Measurements from ENCODE around the gene CIAO2A. TPM values are rescaled to one million over a fixed set of nuclear protein-coding genes. Genes with fewer than 3 reads are reported as not detected.
A peak's percentile ranks its signal among the peaks of the same experiment; 100 is the strongest.

Gene CIAO2A
- polyA plus RNA-seq, 1 donor from 2014 or later: 218 TPM

DNA sequence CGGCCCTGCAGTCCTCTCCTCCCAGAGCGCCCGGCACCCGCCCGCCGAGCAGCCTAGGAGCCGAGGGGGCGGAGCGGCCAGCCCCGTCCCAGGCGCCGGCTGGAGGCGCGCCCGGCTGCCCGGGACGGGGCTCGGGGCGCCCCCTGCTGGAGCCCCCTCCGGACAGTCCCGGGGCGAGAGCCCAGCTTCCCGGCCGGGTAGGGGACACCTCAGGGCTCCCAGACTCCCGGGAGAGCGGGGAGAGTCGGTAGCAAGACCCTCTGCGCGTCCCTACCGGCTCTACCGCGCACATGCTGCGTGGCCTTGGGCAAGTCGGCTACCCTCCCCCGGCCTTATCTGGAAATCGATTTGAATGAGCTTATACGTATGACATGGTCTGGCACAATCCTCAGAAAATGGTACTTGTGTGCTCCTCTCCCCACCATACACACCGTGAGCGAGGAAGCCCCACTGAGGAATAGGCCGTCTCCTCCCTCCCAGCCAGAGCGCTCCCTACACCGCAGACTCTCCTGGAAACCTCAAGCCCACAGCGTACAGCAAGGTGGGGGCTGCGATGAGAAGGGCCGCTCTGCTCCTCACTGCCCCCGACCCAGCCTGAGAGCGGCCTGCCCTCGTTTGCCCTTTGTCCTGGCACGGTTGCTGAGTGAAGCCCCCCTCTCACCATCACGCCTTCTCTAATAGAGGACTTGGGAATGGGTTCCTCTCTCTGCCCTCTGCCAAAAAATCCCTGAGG lies 47.1 kb downstream of the CIAO2A start, which contains the start of gene DAPK2:
TSS of gene DAPK2 (minus strand) at position 65 of the 733 bp plus-strand sequence. CDS start 6,224 bp downstream, outside the sequence.
- H3K36me3 Mint-ChIP-seq: peaks cover 5% of the 10 kb centered on the region
- no peaks in the 10 kb centered on the region for H3K9me3 Mint-ChIP-seq
- H3K27ac Mint-ChIP-seq: peak within 1 kb of the TSS; percentile 20 to 88 (median 59)
- H3K27me3 Mint-ChIP-seq: peaks cover 2% of the 10 kb centered on the region
- peak within 1 kb of the TSS; percentile 69 to 94 (median 85) for H3K4me3 Mint-ChIP-seq
- peaks cover 36 to 49% (median 37%) of the 10 kb centered on the region in 3 donors for H3K4me1 Mint-ChIP-seq

DNA sequence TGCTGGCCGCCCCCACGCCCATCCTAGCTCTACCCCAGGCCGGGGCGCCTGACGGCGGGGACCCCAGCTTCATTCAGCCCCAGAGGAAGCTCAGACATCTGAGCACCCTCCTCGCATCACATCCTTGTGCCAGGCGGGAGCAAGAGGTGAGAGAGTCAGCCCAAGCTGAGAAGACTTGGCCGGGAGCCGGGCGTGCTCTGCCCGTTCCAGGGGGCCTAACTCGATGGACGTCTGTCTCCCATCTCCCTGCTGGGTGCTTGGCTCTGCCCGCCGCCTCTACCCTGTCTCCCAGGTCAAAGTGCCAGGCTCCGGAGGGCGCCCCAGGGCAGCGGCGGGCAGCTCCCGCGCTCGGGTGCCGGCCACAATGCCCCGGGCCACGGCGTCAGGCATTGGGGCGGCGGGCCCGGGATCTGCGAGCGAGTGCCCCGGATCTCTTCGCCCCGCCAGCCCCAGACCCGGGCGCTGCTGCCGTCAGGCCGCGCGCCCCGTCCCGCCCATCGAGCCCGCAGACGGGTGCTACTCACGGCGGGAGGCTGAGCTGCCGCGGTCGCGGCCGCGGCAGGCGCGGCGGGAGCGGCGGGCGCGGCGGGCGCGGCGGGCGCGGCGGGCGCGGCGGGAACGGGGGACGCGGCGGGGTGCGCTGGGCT lies 47.7 kb downstream of the CIAO2A start:
- Mint-ChIP-seq H3K4me3 (peak overlapping the region; percentile 52 to 93 (median 80)), H3K9me3 (no peaks in the 10 kb centered on the region), H3K27me3 (peaks cover 2% of the 10 kb centered on the region), H3K4me1 (peaks cover 36 to 49% (median 37%) of the 10 kb centered on the region in 3 donors), H3K27ac (peak overlapping the region in 2 of 3 donors; percentile 20 to 59), H3K36me3 (peaks cover 7% of the 10 kb centered on the region)

DNA sequence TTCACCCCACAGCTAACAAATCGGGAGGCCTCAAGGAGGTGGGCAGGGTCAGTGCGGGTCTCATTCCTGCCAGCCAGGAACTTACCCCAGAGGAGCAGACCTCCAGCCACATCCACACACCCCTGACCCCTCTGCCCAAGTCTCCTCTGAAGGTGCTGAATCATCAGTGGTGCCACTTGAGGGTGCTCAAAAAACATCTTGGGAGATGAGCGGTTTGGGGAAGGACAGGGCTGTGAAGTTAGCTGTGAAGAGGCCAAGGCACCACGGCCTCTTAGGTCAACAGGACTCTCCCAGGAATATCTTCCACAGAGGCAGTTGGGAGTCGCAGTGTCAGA lies 48.6 kb downstream of the CIAO2A start:
- peak overlapping the region; percentile 20 to 92 (median 65) for H3K27ac Mint-ChIP-seq
- H3K9me3 Mint-ChIP-seq: no peaks in the 10 kb centered on the region
- H3K4me1 Mint-ChIP-seq: peaks cover 33 to 49% (median 35%) of the 10 kb centered on the region in 3 donors
- H3K4me3 Mint-ChIP-seq: peak overlapping the region; percentile 52 to 93 (median 80)
- H3K27me3 Mint-ChIP-seq: peaks cover 2% of the 10 kb centered on the region
- H3K36me3 Mint-ChIP-seq: peaks cover 7% of the 10 kb centered on the region

DNA sequence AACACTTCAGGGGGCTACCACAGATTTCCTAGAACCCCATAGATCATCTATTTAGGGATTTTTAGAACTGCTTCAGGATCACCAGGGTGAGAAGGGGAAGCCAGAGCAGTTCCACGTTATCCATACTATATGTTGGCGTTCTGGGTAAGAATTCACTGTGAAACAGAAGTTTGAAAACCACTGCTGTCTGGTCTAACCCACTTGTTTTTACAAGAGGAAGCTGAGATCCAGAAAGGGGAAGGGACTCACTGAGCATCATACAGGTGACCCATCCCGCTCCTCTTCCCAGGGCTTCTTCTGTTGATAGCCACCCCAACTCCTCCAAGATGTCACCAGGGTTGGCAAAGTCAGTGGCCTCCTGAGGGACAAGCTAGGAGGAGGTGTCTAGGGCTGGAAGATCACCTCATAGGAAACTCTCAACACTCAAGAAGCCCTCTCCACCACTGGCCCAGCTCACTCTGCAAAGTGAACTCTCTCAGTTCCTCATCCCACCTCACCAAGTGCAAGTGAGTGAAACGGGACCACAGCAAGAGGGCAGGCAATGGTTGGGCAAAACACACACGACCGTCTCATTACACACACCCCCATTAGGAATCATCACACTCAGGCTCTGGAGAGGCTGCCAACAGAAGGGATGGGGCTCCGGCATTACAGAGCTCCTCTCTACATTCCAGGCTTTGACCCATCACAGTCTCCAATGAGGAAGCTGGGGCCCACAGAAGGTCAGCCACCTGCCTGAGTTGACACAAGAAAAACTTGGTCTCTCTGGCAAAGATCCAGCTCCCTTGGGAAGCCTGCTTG lies 49.1 kb downstream of the CIAO2A start:
- H3K9me3 Mint-ChIP-seq: no peaks in the 10 kb centered on the region
- H3K4me1 Mint-ChIP-seq: peaks cover 33 to 48% (median 35%) of the 10 kb centered on the region in 3 donors
- H3K27me3 Mint-ChIP-seq: peaks cover 2% of the 10 kb centered on the region
- H3K4me3 Mint-ChIP-seq: peak overlapping the region; percentile 52 to 93 (median 80)
- H3K27ac Mint-ChIP-seq: peak overlapping the region; percentile 5 to 92 (median 65)
- peaks cover 7% of the 10 kb centered on the region for H3K36me3 Mint-ChIP-seq

DNA sequence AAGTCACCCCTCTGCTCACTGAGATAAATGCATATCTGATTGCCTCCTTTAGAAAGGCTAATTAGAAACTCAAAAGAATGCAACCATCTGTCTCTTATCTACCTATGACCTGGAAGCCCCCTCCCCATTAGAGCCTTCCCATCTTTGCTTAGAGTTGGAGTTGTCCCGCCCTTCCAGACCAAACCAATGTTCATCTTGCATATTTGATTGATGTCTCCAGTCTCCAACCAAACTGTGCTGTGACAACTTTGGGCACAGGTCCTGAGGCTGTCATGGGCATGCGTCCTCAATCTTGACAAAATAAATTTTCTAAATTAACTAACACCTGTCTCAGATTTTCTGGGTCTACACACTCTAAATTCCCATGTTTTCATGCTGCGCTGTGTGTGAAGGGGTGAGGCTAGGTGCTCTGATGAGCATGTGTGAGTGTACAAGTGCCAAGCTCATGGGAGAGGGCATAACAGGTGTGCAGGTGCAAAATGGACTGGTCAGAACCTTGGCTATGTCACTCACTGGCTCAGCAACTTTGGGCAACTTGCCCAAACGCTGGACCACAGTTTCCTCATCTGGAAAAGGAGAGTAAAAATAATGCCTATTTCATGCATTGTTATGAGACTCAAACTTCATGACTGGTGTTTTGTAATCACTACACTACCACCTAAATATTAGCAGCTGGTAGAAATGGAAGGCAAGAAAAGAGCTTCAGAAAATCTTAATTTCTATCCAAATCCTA lies 54.6 kb downstream of the CIAO2A start:
- Mint-ChIP-seq H3K9me3 (no peaks in the 10 kb centered on the region), H3K36me3 (peaks cover 22% of the 10 kb centered on the region), H3K27ac (no peak overlapping the region), H3K4me3 (no peak overlapping the region), H3K27me3 (no peaks in the 10 kb centered on the region), H3K4me1 (peaks cover 16 to 28% (median 20%) of the 10 kb centered on the region in 3 donors)

DNA sequence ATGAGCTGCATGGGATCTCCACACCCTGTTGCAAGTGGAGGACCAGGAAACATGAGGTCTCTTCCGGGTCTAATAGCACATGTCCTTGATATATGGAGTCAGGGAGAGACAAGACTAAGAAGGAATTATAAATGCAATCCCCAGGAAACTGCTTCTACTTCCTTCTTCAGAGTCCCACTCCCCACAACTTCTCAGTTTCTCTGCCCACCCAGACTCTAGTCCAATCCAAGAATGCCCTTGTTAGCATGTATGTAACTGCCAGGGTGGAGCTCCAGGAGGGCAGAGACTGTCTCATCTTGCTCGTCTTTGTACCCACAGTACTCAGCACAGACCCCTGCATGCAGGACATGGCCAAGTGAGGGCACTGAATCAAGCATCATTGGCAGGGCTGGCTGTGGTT lies 55.7 kb downstream of the CIAO2A start:
- H3K4me1 Mint-ChIP-seq: peaks cover 5 to 22% (median 15%) of the 10 kb centered on the region in 3 donors
- H3K9me3 Mint-ChIP-seq: no peaks in the 10 kb centered on the region
- peaks cover 22% of the 10 kb centered on the region for H3K36me3 Mint-ChIP-seq
- H3K27ac Mint-ChIP-seq: peak overlapping the region in 1 of 3 donors; percentile 23
- H3K27me3 Mint-ChIP-seq: no peaks in the 10 kb centered on the region
- H3K4me3 Mint-ChIP-seq: no peak overlapping the region

DNA sequence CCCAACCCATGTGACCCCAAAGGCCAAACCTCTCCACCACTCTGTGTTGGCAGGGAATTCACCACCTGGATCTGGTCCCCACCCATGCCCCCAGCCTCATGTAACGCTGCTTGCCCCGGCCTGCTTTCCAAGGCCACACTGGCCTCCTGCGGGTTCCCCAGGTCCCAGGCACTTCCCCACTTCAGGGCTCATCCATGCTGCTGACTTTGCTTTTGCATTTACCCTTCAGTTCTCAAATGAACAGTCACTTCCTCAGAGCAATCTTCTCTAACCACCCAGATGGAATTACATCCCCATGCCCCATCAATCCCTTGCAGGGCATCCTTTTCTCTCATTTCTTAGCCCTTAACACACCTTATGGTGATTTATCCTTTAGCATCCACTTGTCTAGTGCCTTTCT lies 56.5 kb downstream of the CIAO2A start:
- H3K9me3 Mint-ChIP-seq: no peaks in the 10 kb centered on the region
- H3K4me1 Mint-ChIP-seq: peaks cover 9 to 28% (median 19%) of the 10 kb centered on the region in 3 donors
- H3K27me3 Mint-ChIP-seq: no peaks in the 10 kb centered on the region
- peaks cover 20% of the 10 kb centered on the region for H3K36me3 Mint-ChIP-seq
- H3K27ac Mint-ChIP-seq: peak overlapping the region in 2 of 3 donors; percentile 7 to 39
- no peak overlapping the region for H3K4me3 Mint-ChIP-seq

DNA sequence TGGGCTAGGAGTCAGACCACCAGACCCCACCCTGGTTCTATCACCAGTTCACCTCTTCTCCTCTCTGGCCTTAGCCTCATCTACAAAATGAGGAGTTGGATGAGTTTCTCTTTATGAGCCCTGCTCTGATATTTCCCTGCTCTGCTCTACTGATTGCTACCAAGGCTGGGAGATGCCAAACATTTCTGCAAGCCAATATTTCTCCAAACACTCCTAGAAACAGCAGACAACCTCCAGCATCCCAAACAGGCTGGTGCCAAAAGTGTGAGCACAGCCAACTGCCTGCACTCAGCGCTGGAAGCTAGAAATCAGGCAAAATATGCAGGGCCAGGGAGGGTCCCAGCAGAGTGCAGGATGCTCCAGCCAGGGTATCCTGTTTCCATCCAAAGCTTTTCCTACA lies 58.1 kb downstream of the CIAO2A start:
- Mint-ChIP-seq H3K9me3 (no peaks in the 10 kb centered on the region), H3K4me3 (peak overlapping the region in 1 of 4 donors; percentile 58), H3K27ac (no peak overlapping the region), H3K27me3 (no peaks in the 10 kb centered on the region), H3K36me3 (peaks cover 17% of the 10 kb centered on the region), H3K4me1 (peaks cover 14 to 33% (median 27%) of the 10 kb centered on the region in 3 donors)

DNA sequence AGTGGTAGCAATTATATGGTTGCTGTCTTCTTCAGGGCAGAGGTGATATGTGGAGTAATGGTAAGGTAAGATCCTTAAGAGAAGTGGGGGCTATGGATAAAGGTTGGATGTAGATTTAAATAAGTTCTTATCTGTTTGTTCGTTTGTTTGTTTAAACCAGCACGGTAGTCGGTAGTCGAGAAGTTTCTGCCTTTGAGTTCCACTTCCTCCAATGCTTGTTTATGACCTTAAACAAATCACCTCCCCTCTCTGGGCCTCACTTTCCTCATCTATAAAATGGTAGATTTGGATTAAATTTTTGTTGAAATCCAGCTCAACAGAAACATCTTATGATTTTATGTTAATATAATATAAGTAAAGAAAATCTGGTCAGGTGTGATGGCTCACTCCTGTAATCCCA lies 59.1 kb downstream of the CIAO2A start:
- Mint-ChIP-seq H3K9me3 (no peaks in the 10 kb centered on the region), H3K27me3 (no peaks in the 10 kb centered on the region), H3K27ac (peak overlapping the region in 2 of 3 donors; percentile 21 to 90), H3K36me3 (peaks cover 17% of the 10 kb centered on the region), H3K4me3 (peak overlapping the region in 3 of 4 donors; percentile 42 to 89 (median 52)), H3K4me1 (peaks cover 15 to 33% (median 28%) of the 10 kb centered on the region in 3 donors)

DNA sequence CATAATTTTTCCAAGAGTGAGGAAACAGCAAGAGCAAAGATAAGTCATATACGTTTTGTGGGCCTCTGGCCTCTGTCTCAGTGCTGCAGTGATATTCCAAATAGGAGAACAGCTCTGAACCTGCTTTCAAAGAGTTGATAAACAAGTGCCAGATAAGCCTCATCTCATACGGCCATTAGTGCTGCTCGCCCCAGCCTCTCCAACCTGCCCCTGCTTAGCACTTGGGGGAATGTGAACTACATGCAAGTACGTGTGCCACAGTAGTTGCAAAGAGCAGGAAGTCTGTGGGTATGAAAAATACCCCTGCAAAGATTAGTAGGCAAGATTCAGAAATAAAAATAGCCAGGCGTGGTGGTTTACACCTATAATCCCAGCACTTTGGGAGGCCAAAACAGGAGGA lies 61.3 kb downstream of the CIAO2A start:
- peaks cover 13% of the 10 kb centered on the region for H3K36me3 Mint-ChIP-seq
- H3K27me3 Mint-ChIP-seq: no peaks in the 10 kb centered on the region
- H3K27ac Mint-ChIP-seq: peak overlapping the region in 1 of 3 donors; percentile 36
- no peaks in the 10 kb centered on the region for H3K9me3 Mint-ChIP-seq
- peak overlapping the region in 2 of 4 donors; percentile 0 to 58 for H3K4me3 Mint-ChIP-seq
- peaks cover 27 to 45% (median 45%) of the 10 kb centered on the region in 3 donors for H3K4me1 Mint-ChIP-seq

DNA sequence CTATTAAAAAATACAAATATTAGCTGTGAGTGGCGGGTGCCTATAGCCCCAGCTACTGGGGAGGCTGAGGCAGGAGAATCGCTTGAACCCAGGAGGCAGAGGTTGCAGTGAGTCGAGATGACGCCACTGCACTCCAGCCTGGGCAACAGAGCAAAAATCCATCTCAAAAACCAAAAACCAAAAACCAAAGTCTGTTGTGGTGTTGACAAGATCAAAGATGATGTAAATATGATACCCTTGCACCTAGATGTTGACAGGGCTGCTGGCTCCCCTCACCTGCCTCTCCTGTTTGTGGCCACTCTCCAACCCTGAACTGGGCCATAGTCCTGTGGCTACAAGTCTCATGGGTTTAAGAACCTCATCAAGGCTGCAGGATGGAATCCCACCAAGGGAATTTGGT lies 63.5 kb downstream of the CIAO2A start:
- H3K27ac Mint-ChIP-seq: peak overlapping the region in 2 of 3 donors; percentile 26 to 39
- H3K9me3 Mint-ChIP-seq: no peaks in the 10 kb centered on the region
- H3K36me3 Mint-ChIP-seq: peaks cover 8% of the 10 kb centered on the region
- H3K27me3 Mint-ChIP-seq: no peaks in the 10 kb centered on the region
- H3K4me3 Mint-ChIP-seq: no peak overlapping the region
- H3K4me1 Mint-ChIP-seq: peaks cover 27 to 43% (median 34%) of the 10 kb centered on the region in 3 donors

DNA sequence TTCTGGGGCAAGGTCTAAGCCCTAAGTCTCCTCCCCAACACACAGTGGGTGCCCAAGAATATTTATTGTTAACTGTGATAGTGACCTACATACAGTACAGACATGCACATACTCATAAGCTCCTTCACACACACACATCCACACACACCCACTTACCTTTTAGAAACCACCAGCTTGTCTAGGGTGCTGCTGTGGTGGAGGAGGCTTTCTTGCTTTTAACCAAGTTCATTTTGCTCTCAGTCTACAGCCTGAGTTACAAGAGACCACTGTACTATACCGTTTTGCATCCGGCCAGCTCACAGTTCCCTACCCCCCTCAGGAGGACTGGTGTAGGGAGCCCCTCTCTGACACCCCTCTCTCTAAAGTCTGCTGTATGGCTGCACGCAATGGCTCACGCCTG lies 64.0 kb downstream of the CIAO2A start:
- peaks cover 7% of the 10 kb centered on the region for H3K36me3 Mint-ChIP-seq
- H3K4me3 Mint-ChIP-seq: no peak overlapping the region
- peak overlapping the region in 1 of 3 donors; percentile 26 for H3K27ac Mint-ChIP-seq
- H3K4me1 Mint-ChIP-seq: peaks cover 27 to 41% (median 33%) of the 10 kb centered on the region in 3 donors
- H3K9me3 Mint-ChIP-seq: no peaks in the 10 kb centered on the region
- H3K27me3 Mint-ChIP-seq: no peaks in the 10 kb centered on the region

DNA sequence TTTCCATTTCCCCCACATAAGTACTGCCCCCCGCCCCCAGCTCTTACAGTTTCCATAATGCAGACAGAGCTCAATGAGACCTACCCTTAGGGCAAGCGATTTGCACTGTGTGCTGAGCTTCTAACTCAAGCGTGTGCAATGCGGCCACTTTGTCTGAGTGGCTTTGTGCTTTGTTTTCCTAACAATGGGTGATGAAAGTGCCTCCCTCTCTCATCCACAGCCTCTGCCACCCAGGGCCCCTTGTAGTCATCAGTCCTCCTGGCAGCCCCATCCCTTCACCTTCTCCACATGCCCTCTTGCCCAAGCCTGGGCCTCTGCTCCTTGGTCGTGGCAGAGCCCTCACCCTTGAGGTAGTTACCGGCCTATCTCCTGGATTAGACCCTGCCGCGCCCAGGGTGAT lies 64.5 kb downstream of the CIAO2A start:
- Mint-ChIP-seq H3K36me3 (peaks cover 4% of the 10 kb centered on the region), H3K27ac (peak overlapping the region in 1 of 3 donors; percentile 87), H3K4me1 (peaks cover 22 to 36% (median 28%) of the 10 kb centered on the region in 3 donors), H3K4me3 (peak overlapping the region in 1 of 4 donors; percentile 63), H3K27me3 (no peaks in the 10 kb centered on the region), H3K9me3 (no peaks in the 10 kb centered on the region)

DNA sequence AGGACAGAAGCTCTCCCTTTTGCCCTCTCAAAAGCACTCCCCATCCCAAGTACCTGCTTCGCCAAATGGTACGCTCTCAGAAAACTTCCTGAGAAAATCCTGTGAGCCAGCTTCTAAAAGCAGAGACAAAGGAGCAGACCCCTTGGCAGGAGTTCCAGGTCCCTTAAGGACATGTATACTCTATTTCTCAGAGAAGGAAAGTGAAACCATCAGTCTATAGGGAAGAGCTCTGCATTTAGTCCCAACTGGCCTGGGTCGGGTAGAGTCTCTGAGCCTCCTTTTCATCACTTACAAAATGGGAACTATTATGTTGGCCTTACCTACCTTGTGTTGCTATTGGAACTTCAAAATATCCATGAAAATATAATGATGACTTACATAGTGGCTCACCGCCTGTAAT lies 67.0 kb downstream of the CIAO2A start:
- Mint-ChIP-seq H3K4me3 (peak overlapping the region in 1 of 4 donors; percentile 70), H3K36me3 (peaks cover 4% of the 10 kb centered on the region), H3K27me3 (no peaks in the 10 kb centered on the region), H3K27ac (no peak overlapping the region), H3K4me1 (peaks cover 13 to 25% (median 23%) of the 10 kb centered on the region in 3 donors), H3K9me3 (no peaks in the 10 kb centered on the region)
